ENCODE data around the gene ATP13A1. TPM values are rescaled to one million over a fixed set of nuclear protein-coding genes. Genes with fewer than 3 reads are reported as not detected.
"Not testable (repeated sequence)": the region's sequence is repeated elsewhere in the genome, so short reads cannot be mapped to it uniquely, and the experiment has no call there.

The ATP13A1 gene
- total RNA-seq, 1 experiment from 2014 or later = 48.5 TPM

DNA sequence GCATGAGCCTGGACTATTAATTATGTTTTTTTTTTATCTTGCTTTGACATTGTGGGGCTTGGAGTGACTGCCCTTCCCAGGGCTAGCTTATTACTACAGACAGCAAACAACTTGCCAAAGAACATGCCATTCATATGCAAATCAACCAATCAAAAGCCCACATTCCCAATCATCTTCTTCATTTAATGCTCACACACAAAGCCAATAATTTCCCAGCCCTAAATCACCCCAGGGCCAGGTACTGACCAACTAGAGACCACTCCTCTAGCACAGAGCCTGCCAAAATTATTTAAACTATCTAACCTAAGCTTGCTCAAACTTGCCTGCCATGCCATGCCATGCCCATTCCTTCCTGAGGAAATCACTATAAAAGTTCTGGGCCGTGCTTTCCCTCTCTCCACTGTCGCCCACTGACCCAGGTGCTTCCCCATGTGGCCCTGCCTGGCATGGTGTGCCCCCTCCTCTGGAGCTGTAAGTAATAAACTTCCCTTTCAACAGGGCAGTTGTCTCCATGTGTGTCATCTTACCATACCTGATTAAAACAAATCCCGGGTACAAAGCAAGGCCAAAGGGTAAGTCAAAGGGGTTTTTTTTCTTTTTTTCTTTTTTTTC, 60.7 kb downstream of the ATP13A1 start:
- DNase-seq (no peak), ATAC-seq (no peak)
- no peak overlapping the region for H3K4me2 ChIP-seq (ENCODE audit: low read length)
- H2AFZ ChIP-seq (ENCODE audit: low read length) = no peak overlapping the region
- no peaks in the 10 kb centered on the region for H3K36me3 ChIP-seq (ENCODE audit: low read depth, low read length)
- no peaks in the 10 kb centered on the region for H3K9me3 ChIP-seq (ENCODE audit: low read length)
- no peak overlapping the region for H3K9ac ChIP-seq (ENCODE audit: low read length)
- no peaks in the 10 kb centered on the region for H3F3A ChIP-seq (ENCODE audit: low read length, unreplicated experiment)
- 0 out of 2 replicates have a peak, but pooled peaks cover 4% of the 10 kb centered on the region for H3K79me2 ChIP-seq (ENCODE audit: low read length)
- no peaks in the 10 kb centered on the region for H3K9me2 ChIP-seq (replicated peaks; ENCODE audit: low read length)
- no peaks in the 10 kb centered on the region for H3K27me3 ChIP-seq (ENCODE audit: low read length)
- no peak overlapping the region for H3K4me3 ChIP-seq (ENCODE audit: low read length)
- ChIA-PET POLR2A (ENCODE audit: unreplicated experiment) (interaction anchor here (0.5 kb wide), 1 partner anchor 62 kb away, joined by 4 read pairs; no protein-coding TSS in a partner anchor), CTCF (no interaction called here)
- intact Hi-C loops (cut with micrococcal nuclease) = no loop called here
- TF ChIP-seq CTCF (conservative IDR thresholded peaks at IDR 0.05; ENCODE audit: low read depth, low read length) = no peak
- TF ChIP-seq EZH2phosphoT487 (IDR thresholded peaks at IDR 0.05; ENCODE audit: borderline replicate concordance, low read length) = no peak
- TF ChIP-seq EZH2 (IDR thresholded peaks at IDR 0.05; ENCODE audit: low read length, unreplicated experiment) = no peak
- BruUV-seq (replicated peaks) = no TSS peak
- no peak overlapping the region for H3K27ac ChIP-seq (ENCODE audit: low read length)
- H3K4me1 ChIP-seq (ENCODE audit: insufficient read depth, low read length) = peaks cover 14% of the 10 kb centered on the region
- H4K20me1 ChIP-seq (ENCODE audit: low read length) = no peaks in the 10 kb centered on the region

- ATAC-seq (no peak), DNase-seq (no peak)
- Histone ChIP-seq H3K9me3 (ENCODE audit: low read length) (no peaks in the 10 kb centered on the region), H3K9me2 (replicated peaks; ENCODE audit: low read length) (no peaks in the 10 kb centered on the region), H3K36me3 (ENCODE audit: low read depth, low read length) (no peaks in the 10 kb centered on the region), H3K27me3 (ENCODE audit: low read length) (no peaks in the 10 kb centered on the region), H4K20me1 (ENCODE audit: low read length) (no peaks in the 10 kb centered on the region), H3K4me2 (ENCODE audit: low read length) (no peak overlapping the region), H3K27ac (ENCODE audit: low read length) (no peak overlapping the region), H3K9ac (ENCODE audit: low read length) (no peak overlapping the region), H3K4me1 (ENCODE audit: insufficient read depth, low read length) (peaks cover 14% of the 10 kb centered on the region), H3K79me2 (ENCODE audit: low read length) (no peaks in the 10 kb centered on the region), H2AFZ (ENCODE audit: low read length) (no peak overlapping the region), H3K4me3 (ENCODE audit: low read length) (no peak overlapping the region), H3F3A (ENCODE audit: low read length, unreplicated experiment) (no peaks in the 10 kb centered on the region)
- CTCF ChIA-PET = no interaction called here
- POLR2A ChIA-PET (ENCODE audit: unreplicated experiment) = no interaction called here
- intact Hi-C loops (cut with micrococcal nuclease) = no loop called here
- BruUV-seq (replicated peaks) = no TSS peak
- no peak for TF ChIP-seq CTCF (conservative IDR thresholded peaks at IDR 0.05; ENCODE audit: low read depth, low read length)
Measured at GRCh38 chr19:19602136-19602712, 61.3 kb downstream of the ATP13A1 start.

GRCh38 chr19:19600793-19601330, 62.6 kb downstream of the ATP13A1 start:
- POLR2A ChIA-PET (ENCODE audit: unreplicated experiment) = no interaction called here
- intact Hi-C loops (cut with micrococcal nuclease) = no loop called here
- no peak overlapping the region for H3K9ac ChIP-seq (ENCODE audit: low read length)
- no peaks in the 10 kb centered on the region for H3K79me2 ChIP-seq (ENCODE audit: low read length)
- H3K4me3 ChIP-seq (ENCODE audit: low read length) = no peak overlapping the region
- TF ChIP-seq CTCF (conservative IDR thresholded peaks at IDR 0.05; ENCODE audit: low read depth, low read length) (no peak), EZH2phosphoT487 (IDR thresholded peaks at IDR 0.05; ENCODE audit: borderline replicate concordance, low read length) (no peak), EZH2 (IDR thresholded peaks at IDR 0.05; ENCODE audit: low read length, unreplicated experiment) (no peak)
- H3F3A ChIP-seq (ENCODE audit: low read length, unreplicated experiment) = no peaks in the 10 kb centered on the region
- no peak for ATAC-seq
- no peaks in the 10 kb centered on the region for H3K27me3 ChIP-seq (ENCODE audit: low read length)
- no peaks in the 10 kb centered on the region for H3K9me2 ChIP-seq (replicated peaks; ENCODE audit: low read length)
- no peak overlapping the region for H3K4me2 ChIP-seq (ENCODE audit: low read length)
- H2AFZ ChIP-seq (ENCODE audit: low read length) = no peak overlapping the region
- H3K27ac ChIP-seq (ENCODE audit: low read length) = no peak overlapping the region
- no TSS peak for BruUV-seq (replicated peaks)
- CTCF ChIA-PET = no interaction called here
- H4K20me1 ChIP-seq (ENCODE audit: low read length) = no peaks in the 10 kb centered on the region
- no peak for DNase-seq
- H3K36me3 ChIP-seq (ENCODE audit: low read depth, low read length) = no peaks in the 10 kb centered on the region
- H3K4me1 ChIP-seq (ENCODE audit: insufficient read depth, low read length) = peaks cover 7% of the 10 kb centered on the region
- H3K9me3 ChIP-seq (ENCODE audit: low read length) = no peaks in the 10 kb centered on the region

DNA sequence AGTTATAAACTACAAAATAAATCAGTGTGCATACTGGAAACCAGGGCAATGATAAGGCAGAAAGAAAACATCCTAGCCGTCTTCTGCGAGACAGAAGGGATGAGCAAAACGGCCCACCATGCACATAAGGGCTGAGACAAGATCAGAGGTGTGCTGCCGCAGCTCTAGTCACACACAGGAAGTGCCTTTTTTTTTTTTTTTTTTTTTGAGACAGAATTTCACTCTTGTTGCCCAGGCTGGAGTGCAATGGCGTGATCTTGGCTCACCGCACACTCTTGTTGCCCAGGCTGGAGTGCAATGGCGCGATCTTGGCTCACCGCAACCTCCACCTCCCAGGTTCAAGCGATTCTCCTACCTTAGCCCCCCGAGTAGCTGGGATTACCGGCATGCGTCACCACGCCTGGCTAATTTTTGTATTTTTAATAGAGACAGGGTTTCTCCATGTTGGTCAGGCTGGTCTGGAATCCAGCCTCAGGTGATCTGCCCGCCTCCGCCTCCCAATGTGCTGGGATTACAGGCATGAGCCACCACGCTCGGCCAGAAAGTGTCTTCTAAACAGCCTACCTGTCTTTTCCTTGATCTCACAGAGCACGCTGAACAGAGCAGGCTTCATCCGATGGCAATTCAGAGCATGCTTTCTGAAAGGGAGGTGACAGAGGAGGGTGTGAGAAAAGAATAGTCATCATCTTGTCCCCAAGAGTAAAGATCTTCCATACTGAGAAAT, 64.6 kb downstream of the ATP13A1 start:
- POLR2A ChIA-PET (ENCODE audit: unreplicated experiment); H3K4me3 ChIP-seq (ENCODE audit: low read length); H2AFZ ChIP-seq (ENCODE audit: low read length); H4K20me1 ChIP-seq (ENCODE audit: low read length); H3K36me3 ChIP-seq (ENCODE audit: low read depth, low read length); CTCF ChIA-PET; H3K9ac ChIP-seq (ENCODE audit: low read length); H3K79me2 ChIP-seq (ENCODE audit: low read length); DNase-seq; H3K9me2 ChIP-seq (replicated peaks; ENCODE audit: low read length); H3K9me3 ChIP-seq (ENCODE audit: low read length); ATAC-seq; H3K4me2 ChIP-seq (ENCODE audit: low read length); intact Hi-C loops (cut with micrococcal nuclease); H3K27me3 ChIP-seq (ENCODE audit: low read length); H3F3A ChIP-seq (ENCODE audit: low read length, unreplicated experiment); H3K27ac ChIP-seq (ENCODE audit: low read length); BruUV-seq (replicated peaks): not testable (repeated sequence)
- peaks cover 20% of the 10 kb centered on the region for H3K4me1 ChIP-seq (ENCODE audit: insufficient read depth, low read length)

All from PC-3 (cell line).